HuH-7 (cell line): Measurements from ENCODE around the gene MTHFD2.
A peak's percentile ranks its signal among the peaks of the same experiment; 100 is the strongest.

Experiments used
- DNase-seq: peaks from one replicate; pipeline ENCODE4 v3.0.0; 2011; ENCODE audit warnings: low spot score

The MTHFD2 gene

DNA sequence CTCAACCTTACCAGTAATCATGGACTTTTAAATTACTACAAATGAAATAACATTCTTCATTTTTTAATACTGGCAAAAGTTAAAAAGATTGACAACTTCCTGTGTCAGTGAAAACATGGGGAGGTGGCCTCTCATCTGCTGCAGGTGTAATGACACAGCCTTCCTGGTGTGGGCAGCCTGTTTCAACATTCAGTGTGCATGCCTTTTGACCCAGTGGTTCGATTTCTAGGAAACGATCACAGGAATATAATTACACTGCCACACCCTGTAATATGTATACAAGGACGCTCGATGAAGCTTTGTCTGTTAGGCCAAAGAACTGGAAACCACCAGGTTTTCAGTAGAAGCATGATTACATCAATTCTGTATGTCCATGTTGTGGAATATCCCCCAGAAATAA is 68.7 kb downstream of the MTHFD2 start:
- DNase-seq = peak; percentile 69
